ENCODE measurements around the gene PLD6.

The PLD6 gene

GRCh38 chr17:17152385-17152784 is 53.7 kb downstream of the PLD6 start:
- no peaks in the 10 kb centered on the region for H4K20me1 ChIP-seq (ENCODE audit: low read depth, low read length)
- no peaks in the 10 kb centered on the region for H3F3A ChIP-seq (ENCODE audit: insufficient read depth)
- H3K4me2 ChIP-seq (ENCODE audit: low read depth, low read length, poor library complexity, severe bottlenecking): no peak overlapping the region

GRCh38 chr17:17151962-17152361 is 54.2 kb downstream of the PLD6 start:
- Histone ChIP-seq H2AFZ (ENCODE audit: low read depth, low read length, severe bottlenecking) (no peak overlapping the region), H3K9ac (ENCODE audit: low read length) (no peak overlapping the region), H3K4me2 (ENCODE audit: low read depth, low read length, poor library complexity, severe bottlenecking) (no peak overlapping the region), H3K79me2 (ENCODE audit: insufficient read depth, low read length) (no peaks in the 10 kb centered on the region), H3K9me3 (ENCODE audit: insufficient read depth, low read length) (no peaks in the 10 kb centered on the region), H3K36me3 (ENCODE audit: low read length) (0 out of 2 replicates have a peak, but pooled peaks cover 2% of the 10 kb centered on the region), H3K4me3 (ENCODE audit: insufficient read depth, low read length, poor library complexity, severe bottlenecking) (no peak overlapping the region), H3F3A (ENCODE audit: insufficient read depth) (no peaks in the 10 kb centered on the region), H3K27ac (ENCODE audit: low read depth, low read length) (no peak overlapping the region), H3K9me2 (replicated peaks; ENCODE audit: insufficient read depth, low read length) (no peaks in the 10 kb centered on the region), H3K27me3 (ENCODE audit: low read length) (no peaks in the 10 kb centered on the region), H4K20me1 (ENCODE audit: low read depth, low read length) (no peaks in the 10 kb centered on the region)
- no peak for TF ChIP-seq EZH2phosphoT487 (conservative IDR thresholded peaks at IDR 0.05; ENCODE audit: low read length)
- no peak for TF ChIP-seq CTCF (IDR thresholded peaks at IDR 0.05; ENCODE audit: insufficient read depth, low read length, poor library complexity, severe bottlenecking)

More at GRCh38 chr17:17152385-17152784, 53.7 kb downstream of the PLD6 start:
- Histone ChIP-seq H3K9ac (ENCODE audit: low read length) (no peak overlapping the region), H3K4me3 (ENCODE audit: insufficient read depth, low read length, poor library complexity, severe bottlenecking) (no peak overlapping the region), H3K27me3 (ENCODE audit: low read length) (no peaks in the 10 kb centered on the region), H3K36me3 (ENCODE audit: low read length) (0 out of 2 replicates have a peak, but pooled peaks cover 2% of the 10 kb centered on the region), H3K27ac (ENCODE audit: low read depth, low read length) (no peak overlapping the region), H2AFZ (ENCODE audit: low read depth, low read length, severe bottlenecking) (no peak overlapping the region), H3K79me2 (ENCODE audit: insufficient read depth, low read length) (no peaks in the 10 kb centered on the region), H3K9me3 (ENCODE audit: insufficient read depth, low read length) (no peaks in the 10 kb centered on the region), H3K9me2 (replicated peaks; ENCODE audit: insufficient read depth, low read length) (no peaks in the 10 kb centered on the region)
- no peak for TF ChIP-seq EZH2phosphoT487 (conservative IDR thresholded peaks at IDR 0.05; ENCODE audit: low read length)

- Histone ChIP-seq H3F3A (ENCODE audit: insufficient read depth) (no peaks in the 10 kb centered on the region), H4K20me1 (ENCODE audit: low read depth, low read length) (no peaks in the 10 kb centered on the region), H3K4me2 (ENCODE audit: low read depth, low read length, poor library complexity, severe bottlenecking) (no peak overlapping the region), H3K27ac (ENCODE audit: low read depth, low read length) (no peak overlapping the region), H3K36me3 (ENCODE audit: low read length) (0 out of 2 replicates have a peak, but pooled peaks cover 2% of the 10 kb centered on the region), H3K27me3 (ENCODE audit: low read length) (no peaks in the 10 kb centered on the region), H3K4me3 (ENCODE audit: insufficient read depth, low read length, poor library complexity, severe bottlenecking) (no peak overlapping the region), H3K79me2 (ENCODE audit: insufficient read depth, low read length) (no peaks in the 10 kb centered on the region), H3K9me3 (ENCODE audit: insufficient read depth, low read length) (no peaks in the 10 kb centered on the region), H3K9ac (ENCODE audit: low read length) (no peak overlapping the region), H2AFZ (ENCODE audit: low read depth, low read length, severe bottlenecking) (no peak overlapping the region), H3K9me2 (replicated peaks; ENCODE audit: insufficient read depth, low read length) (no peaks in the 10 kb centered on the region)
- TF ChIP-seq CTCF (IDR thresholded peaks at IDR 0.05; ENCODE audit: insufficient read depth, low read length, poor library complexity, severe bottlenecking) (no peak), EZH2phosphoT487 (conservative IDR thresholded peaks at IDR 0.05; ENCODE audit: low read length) (no peak)
Observed at GRCh38 chr17:17151541-17151940, 54.6 kb downstream of the PLD6 start.

- H3K9me3 ChIP-seq (ENCODE audit: insufficient read depth, low read length): no peaks in the 10 kb centered on the region
- no peak overlapping the region for H3K4me3 ChIP-seq (ENCODE audit: insufficient read depth, low read length, poor library complexity, severe bottlenecking)
- H3K27ac ChIP-seq (ENCODE audit: low read depth, low read length): no peak overlapping the region
- H3K27me3 ChIP-seq (ENCODE audit: low read length): no peaks in the 10 kb centered on the region
- no peaks in the 10 kb centered on the region for H3K79me2 ChIP-seq (ENCODE audit: insufficient read depth, low read length)
- no peaks in the 10 kb centered on the region for H3K9me2 ChIP-seq (replicated peaks; ENCODE audit: insufficient read depth, low read length)
- no peak overlapping the region for H3K9ac ChIP-seq (ENCODE audit: low read length)
- no peaks in the 10 kb centered on the region for H4K20me1 ChIP-seq (ENCODE audit: low read depth, low read length)
- H3F3A ChIP-seq (ENCODE audit: insufficient read depth): no peaks in the 10 kb centered on the region
- no peak overlapping the region for H2AFZ ChIP-seq (ENCODE audit: low read depth, low read length, severe bottlenecking)
- no peak for TF ChIP-seq CTCF (IDR thresholded peaks at IDR 0.05; ENCODE audit: insufficient read depth, low read length, poor library complexity, severe bottlenecking)
- TF ChIP-seq EZH2phosphoT487 (conservative IDR thresholded peaks at IDR 0.05; ENCODE audit: low read length): no peak
- 0 out of 2 replicates have a peak, but pooled peaks cover 2% of the 10 kb centered on the region for H3K36me3 ChIP-seq (ENCODE audit: low read length)
- H3K4me2 ChIP-seq (ENCODE audit: low read depth, low read length, poor library complexity, severe bottlenecking): no peak overlapping the region
Observed at GRCh38 chr17:17151055-17151454, 55.1 kb downstream of the PLD6 start.
